Activated CD4-positive, CD25-positive, alpha-beta regulatory T cell treated with anti-CD3 and anti-CD28 coated beads, Interleukin-2, amount 50 U/mL, for 16 hours (primary cell): ENCODE measurements around the gene SLC9A9.

Source experiments
- DNase-seq: peaks from one replicate; pipeline ENCODE4 v3.0.0-alpha.2; 2020; ENCODE audit warnings: low read depth, low spot score

The SLC9A9 gene

GRCh38 chr3:143757691-143758090 is 90.6 kb downstream of the SLC9A9 start:
- no peak for DNase-seq

GRCh38 chr3:143755978-143756377 is 92.3 kb downstream of the SLC9A9 start:
- DNase-seq, result no peak

GRCh38 chr3:143754090-143754489 is 94.2 kb downstream of the SLC9A9 start:
- DNase-seq, result no peak

GRCh38 chr3:143753456-143753855 is 94.8 kb downstream of the SLC9A9 start:
- no peak for DNase-seq

GRCh38 chr3:143753006-143753405 is 95.3 kb downstream of the SLC9A9 start:
- no peak for DNase-seq

- no peak for DNase-seq
These were observed 96.6 kb downstream of the SLC9A9 start for GRCh38 chr3:143751643-143752178.

GRCh38 chr3:143750841-143751240 is 97.4 kb downstream of the SLC9A9 start:
- no peak for DNase-seq

- no peak for DNase-seq
These were observed 98.3 kb downstream of the SLC9A9 start for GRCh38 chr3:143749926-143750325.

- no peak for DNase-seq
These were observed 111.2 kb downstream of the SLC9A9 start for GRCh38 chr3:143737065-143737464.

- DNase-seq, result no peak
These were observed 111.9 kb downstream of the SLC9A9 start for GRCh38 chr3:143736205-143736997.

GRCh38 chr3:143731776-143732175 is 116.5 kb downstream of the SLC9A9 start:
- DNase-seq, result no peak

- no peak for DNase-seq
These were observed 116.9 kb downstream of the SLC9A9 start for GRCh38 chr3:143731320-143731719.

- no peak for DNase-seq
These were observed 120.9 kb downstream of the SLC9A9 start for GRCh38 chr3:143727391-143727790.

GRCh38 chr3:143726727-143727126 is 121.5 kb downstream of the SLC9A9 start:
- DNase-seq, result no peak

- DNase-seq, result no peak
These were observed 127.9 kb downstream of the SLC9A9 start for GRCh38 chr3:143720381-143720780.

- DNase-seq, result no peak
These were observed 129.8 kb downstream of the SLC9A9 start for GRCh38 chr3:143718463-143718862.

- no peak for DNase-seq
These were observed 131.5 kb downstream of the SLC9A9 start for GRCh38 chr3:143716731-143717130.

- DNase-seq, result no peak
These were observed 135.7 kb downstream of the SLC9A9 start for GRCh38 chr3:143712522-143712921.

- DNase-seq, result no peak
These were observed 140.4 kb downstream of the SLC9A9 start for GRCh38 chr3:143707848-143708247.

- no peak for DNase-seq
These were observed 147.8 kb downstream of the SLC9A9 start for GRCh38 chr3:143700431-143700975.

GRCh38 chr3:143699424-143699823 is 148.8 kb downstream of the SLC9A9 start:
- DNase-seq, result no peak

- DNase-seq, result no peak
These were observed 149.5 kb downstream of the SLC9A9 start for GRCh38 chr3:143698682-143699303.

GRCh38 chr3:143697975-143698374 is 150.3 kb downstream of the SLC9A9 start:
- DNase-seq, result no peak
